ENCODE data around the gene D2HGDH.

- TF ChIP-seq CTCF (IDR thresholded peaks at IDR 0.05 in 8 of 11, conservative IDR thresholded peaks at IDR 0.05 in 3 of 11) (no peak), POLR2A (IDR thresholded peaks at IDR 0.05) (no peak)
Observed at GRCh38 chr2:241777686-241778627, 43.5 kb downstream of the D2HGDH start.

Data from spleen (tissue), 7 donors.